ENCODE data around the gene ADPRH. TPM values are rescaled to one million over a fixed set of nuclear protein-coding genes. Genes with fewer than 3 reads are reported as not detected.
"Not testable (repeated sequence)": the region's sequence is repeated elsewhere in the genome, so short reads cannot be mapped to it uniquely, and the experiment has no call there.

Gene ADPRH
- total and polyA plus RNA-seq, 8 donors: 0.89 to 21.4 (median 2.5) TPM; not detected in 1

DNA sequence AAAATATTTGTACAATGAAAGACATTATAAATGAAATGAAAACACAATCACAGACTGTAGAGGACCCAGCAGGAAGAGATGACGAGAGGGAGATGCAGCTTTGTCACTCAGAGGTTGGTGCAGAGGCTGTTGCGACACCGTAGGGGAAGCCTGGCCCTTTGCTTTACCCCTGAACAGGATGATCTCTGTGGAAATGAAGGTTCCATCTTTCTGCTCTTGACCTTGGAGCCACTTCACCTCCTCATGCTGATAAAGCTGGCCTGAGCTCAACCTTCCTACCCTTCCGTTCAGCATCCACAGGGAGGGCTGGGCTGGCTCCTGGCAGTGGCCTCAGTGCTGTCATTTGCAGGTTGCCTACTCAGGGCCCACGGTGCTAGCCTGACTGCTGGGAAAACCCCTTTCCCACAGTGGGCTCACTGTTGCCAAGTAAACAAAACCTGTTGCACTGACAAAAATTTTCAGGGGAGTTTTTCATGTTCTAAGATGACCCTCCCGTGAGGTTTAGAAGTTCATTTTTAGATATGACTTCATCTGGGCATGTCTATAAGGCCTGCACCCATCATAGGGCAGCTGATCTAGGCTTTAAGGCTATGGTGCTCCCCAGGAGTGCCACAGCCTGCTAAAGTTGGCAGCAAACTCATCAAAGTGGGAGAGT lies 16.9 kb upstream of the ADPRH start:
- no peaks in the 10 kb centered on the region for H3K4me1 ChIP-seq
- TF ChIP-seq POLR2A (IDR thresholded peaks at IDR 0.05): no peak
- no peak for TF ChIP-seq EP300 (IDR thresholded peaks at IDR 0.05)
- no peak for TF ChIP-seq POLR2AphosphoS5 (IDR thresholded peaks at IDR 0.05)
- TF ChIP-seq, protein P1, sequence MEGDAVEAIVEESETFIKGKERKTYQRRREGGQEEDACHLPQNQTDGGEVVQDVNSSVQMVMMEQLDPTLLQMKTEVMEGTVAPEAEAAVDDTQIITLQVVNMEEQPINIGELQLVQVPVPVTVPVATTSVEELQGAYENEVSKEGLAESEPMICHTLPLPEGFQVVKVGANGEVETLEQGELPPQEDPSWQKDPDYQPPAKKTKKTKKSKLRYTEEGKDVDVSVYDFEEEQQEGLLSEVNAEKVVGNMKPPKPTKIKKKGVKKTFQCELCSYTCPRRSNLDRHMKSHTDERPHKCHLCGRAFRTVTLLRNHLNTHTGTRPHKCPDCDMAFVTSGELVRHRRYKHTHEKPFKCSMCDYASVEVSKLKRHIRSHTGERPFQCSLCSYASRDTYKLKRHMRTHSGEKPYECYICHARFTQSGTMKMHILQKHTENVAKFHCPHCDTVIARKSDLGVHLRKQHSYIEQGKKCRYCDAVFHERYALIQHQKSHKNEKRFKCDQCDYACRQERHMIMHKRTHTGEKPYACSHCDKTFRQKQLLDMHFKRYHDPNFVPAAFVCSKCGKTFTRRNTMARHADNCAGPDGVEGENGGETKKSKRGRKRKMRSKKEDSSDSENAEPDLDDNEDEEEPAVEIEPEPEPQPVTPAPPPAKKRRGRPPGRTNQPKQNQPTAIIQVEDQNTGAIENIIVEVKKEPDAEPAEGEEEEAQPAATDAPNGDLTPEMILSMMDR (IDR thresholded peaks at IDR 0.05): no peak
- intact Hi-C loops (cut with DNase I; ENCODE audit: low total_unique reads): no loop called here
- H3K27ac ChIP-seq: no peak overlapping the region
- 53 to 71% (median 65%) methylated on average over 6 of the region's 6 CpGs for WGBS, 5 donors
- no peaks in the 10 kb centered on the region for H3K36me3 ChIP-seq
- H3K4me3 ChIP-seq: no peak overlapping the region
- no peaks in the 10 kb centered on the region for H3K9me3 ChIP-seq
- DNase-seq: peak in 1 of 2 donors; percentile 28
- H3K27me3 ChIP-seq: no peaks in the 10 kb centered on the region

DNA sequence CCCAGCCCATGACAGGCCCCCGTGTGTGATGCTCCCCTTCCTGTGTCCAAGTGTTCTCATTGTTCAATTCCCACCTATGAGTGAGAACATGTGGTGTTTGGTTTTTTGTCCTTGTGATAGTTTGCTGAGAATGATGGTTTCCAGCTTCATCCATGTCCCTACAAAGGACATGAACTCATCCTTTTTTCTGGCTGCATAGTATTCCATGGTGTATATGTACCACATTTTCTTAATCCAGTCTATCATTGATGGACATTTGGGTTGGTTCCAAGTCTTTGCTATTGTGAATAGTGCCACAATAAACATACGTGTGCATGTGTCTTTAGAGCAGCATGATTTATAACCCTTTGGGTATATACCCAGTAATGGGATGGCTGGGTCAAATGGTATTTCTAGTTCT lies 16.0 kb upstream of the ADPRH start:
- WGBS, 5 donors: 79 to 87% (median 82%) methylated on average over 2 of the region's 2 CpGs
- H3K36me3 ChIP-seq; H3K9me3 ChIP-seq; H3K27me3 ChIP-seq; H3K4me1 ChIP-seq; intact Hi-C loops (cut with DNase I; ENCODE audit: low total_unique reads); H3K4me3 ChIP-seq; H3K27ac ChIP-seq; DNase-seq: not testable (repeated sequence)

DNA sequence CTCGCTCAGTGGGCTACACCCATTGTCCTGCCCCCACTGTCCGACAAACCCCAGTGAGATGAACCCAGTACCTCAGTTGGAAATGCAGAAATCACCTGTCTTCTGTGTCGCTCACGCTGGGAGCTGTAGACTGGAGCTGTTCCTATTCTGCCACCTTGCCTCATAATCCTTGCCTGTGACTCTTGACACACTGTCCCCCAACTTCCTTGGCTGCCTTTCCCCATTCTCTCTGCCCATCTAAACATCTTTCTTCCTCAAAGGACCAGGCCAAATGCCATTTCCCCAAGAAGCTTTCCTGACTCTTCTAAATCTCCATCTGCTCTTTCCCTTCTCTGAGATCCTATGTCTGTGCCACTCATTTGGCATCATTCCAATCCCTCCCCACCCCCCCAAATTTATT lies 10.1 kb upstream of the ADPRH start:
- Histone ChIP-seq H3K27me3 (no peaks in the 10 kb centered on the region), H3K27ac (no peak overlapping the region), H3K36me3 (no peaks in the 10 kb centered on the region), H3K4me3 (no peak overlapping the region), H3K9me3 (no peaks in the 10 kb centered on the region), H3K4me1 (no peaks in the 10 kb centered on the region)
- 88 to 92% (median 88%) methylated on average over 4 of the region's 4 CpGs for WGBS, 5 donors
- TF ChIP-seq, protein P1 (IDR thresholded peaks at IDR 0.05): no peak
- TF ChIP-seq POLR2AphosphoS5 (IDR thresholded peaks at IDR 0.05) (no peak), POLR2A (IDR thresholded peaks at IDR 0.05) (no peak), EP300 (IDR thresholded peaks at IDR 0.05) (no peak)
- DNase-seq: no peak
- intact Hi-C loops (cut with DNase I; ENCODE audit: low total_unique reads): no loop called here

DNA sequence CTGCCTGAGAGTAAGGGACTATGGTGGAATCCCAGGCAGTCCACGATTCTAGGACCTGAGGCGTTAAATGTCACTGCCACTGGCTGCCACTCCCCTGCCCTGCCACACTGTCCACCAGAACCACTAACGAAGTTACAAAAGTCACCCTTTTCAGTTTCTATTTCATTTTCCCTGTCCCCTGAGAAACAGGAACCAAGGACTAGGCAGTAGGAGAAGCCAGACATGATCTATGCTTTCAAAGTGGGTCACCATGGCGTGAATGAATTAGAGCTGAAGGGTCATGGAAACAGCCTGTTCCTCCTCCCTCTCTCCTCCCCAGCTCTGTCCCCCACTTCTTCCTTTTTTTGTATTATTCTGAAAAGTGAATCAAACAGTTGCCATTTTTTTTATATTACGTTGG lies 9.1 kb upstream of the ADPRH start:
- TF ChIP-seq POLR2A (IDR thresholded peaks at IDR 0.05) (no peak), EP300 (IDR thresholded peaks at IDR 0.05) (no peak), POLR2AphosphoS5 (IDR thresholded peaks at IDR 0.05) (no peak)
- TF ChIP-seq, protein P1 (IDR thresholded peaks at IDR 0.05): no peak
- intact Hi-C loops (cut with DNase I; ENCODE audit: low total_unique reads): no loop called here
- 73 to 84% (median 80%) methylated on average over 5 of the region's 5 CpGs for WGBS, 5 donors
- no peak for DNase-seq
- Histone ChIP-seq H3K9me3 (no peaks in the 10 kb centered on the region), H3K4me1 (no peaks in the 10 kb centered on the region), H3K36me3 (no peaks in the 10 kb centered on the region), H3K4me3 (no peak overlapping the region), H3K27ac (peak overlapping the region in 2 of 5 donors; percentile 6 to 64), H3K27me3 (no peaks in the 10 kb centered on the region)

DNA sequence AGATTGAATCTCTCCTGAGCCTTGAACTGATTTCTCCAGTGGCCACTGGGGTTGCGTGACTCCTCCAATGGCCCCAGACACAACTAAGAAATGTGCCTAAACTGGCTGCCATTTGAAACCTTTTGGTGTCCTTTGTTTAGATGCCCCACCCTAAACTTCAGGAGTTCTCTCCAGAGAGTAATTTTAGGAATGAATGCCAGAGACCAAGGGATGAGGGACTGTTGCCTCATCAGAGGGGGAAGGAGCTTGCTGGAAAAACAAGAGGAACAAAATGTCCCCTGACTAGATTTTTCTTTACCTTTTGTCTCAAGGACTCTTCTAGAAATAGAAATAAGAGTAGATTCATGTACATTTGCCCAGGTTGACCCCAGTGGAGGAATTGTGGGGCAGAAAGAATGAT lies 8.1 kb upstream of the ADPRH start:
- DNase-seq: no peak
- WGBS, 5 donors: 93 to 100% (median 97%) methylated on average over 1 of the region's 1 CpG
- intact Hi-C loops (cut with DNase I; ENCODE audit: low total_unique reads): no loop called here
- H3K9me3 ChIP-seq: no peaks in the 10 kb centered on the region
- no peaks in the 10 kb centered on the region for H3K27me3 ChIP-seq
- peak overlapping the region in 2 of 5 donors; percentile 20 to 64 for H3K27ac ChIP-seq
- H3K4me3 ChIP-seq: no peak overlapping the region
- TF ChIP-seq, protein P1 (IDR thresholded peaks at IDR 0.05): no peak
- TF ChIP-seq EP300 (IDR thresholded peaks at IDR 0.05) (no peak), POLR2AphosphoS5 (IDR thresholded peaks at IDR 0.05) (no peak), POLR2A (IDR thresholded peaks at IDR 0.05) (no peak)
- no peaks in the 10 kb centered on the region for H3K4me1 ChIP-seq
- H3K36me3 ChIP-seq: no peaks in the 10 kb centered on the region
